SH-SY5Y (cell line): ENCODE results near the gene DNAJC7.

Source experiments
- GATA2 ChIP-seq: IDR thresholded peaks from 2 replicates; pipeline ENCODE4 v1.6.1; 2011; ENCODE audit warnings: mild to moderate bottlenecking, low read depth, low read length
- GATA3 ChIP-seq: IDR thresholded peaks from 2 replicates; pipeline ENCODE4 v1.6.1; 2011; ENCODE audit warnings: low read depth, mild to moderate bottlenecking, low read length, moderate library complexity

DNA sequence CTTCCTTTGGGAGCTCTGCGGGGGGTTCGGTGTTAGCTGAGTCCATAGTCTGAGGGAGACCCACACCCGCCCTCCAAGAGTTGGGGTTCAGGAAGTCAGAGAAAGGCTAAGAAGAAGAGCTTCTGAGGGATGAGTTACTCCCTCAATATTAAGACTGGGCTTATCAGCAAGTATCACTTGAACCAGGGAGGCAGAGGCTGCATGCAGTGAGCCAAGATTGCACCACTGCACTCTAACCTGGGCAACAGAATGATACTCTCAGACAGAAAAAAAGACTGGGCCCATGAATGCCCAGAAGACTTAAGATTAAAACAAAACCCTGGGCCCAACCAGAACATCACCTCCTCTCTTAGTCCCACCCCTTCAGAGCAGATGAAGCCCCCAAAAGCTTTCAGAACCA is 8.7 kb upstream of the DNAJC7 start:
- TF ChIP-seq GATA2 (no peak), GATA3 (no peak)
